Astrocyte of the cerebellum (primary cell): ENCODE measurements around the gene FGF19.

Experiments used
- DNase-seq: peaks from one replicate; pipeline ENCODE4 v3.0.0-alpha.2; 2011; ENCODE audit warnings: low read depth
- H3K4me3 ChIP-seq: 2 replicates; pipeline ENCODE4 v1.5.1; 2011; ENCODE audit warnings: mild to moderate bottlenecking, low read depth, low read length, moderate library complexity
- in situ Hi-C: cut with HindIII; loops from 2 replicates; pipeline ENCODE4 v1.10.0; 2017; ENCODE audit warnings: low sequenced_read_pairs
- TF ChIP-seq, protein P1 (sequence below): IDR thresholded peaks from 2 replicates; pipeline ENCODE4 v1.5.1; 2012; ENCODE audit warnings: low read length, low read depth, moderate library complexity, mild to moderate bottlenecking; ENCODE audit errors: missing control alignments

Gene FGF19

DNA sequence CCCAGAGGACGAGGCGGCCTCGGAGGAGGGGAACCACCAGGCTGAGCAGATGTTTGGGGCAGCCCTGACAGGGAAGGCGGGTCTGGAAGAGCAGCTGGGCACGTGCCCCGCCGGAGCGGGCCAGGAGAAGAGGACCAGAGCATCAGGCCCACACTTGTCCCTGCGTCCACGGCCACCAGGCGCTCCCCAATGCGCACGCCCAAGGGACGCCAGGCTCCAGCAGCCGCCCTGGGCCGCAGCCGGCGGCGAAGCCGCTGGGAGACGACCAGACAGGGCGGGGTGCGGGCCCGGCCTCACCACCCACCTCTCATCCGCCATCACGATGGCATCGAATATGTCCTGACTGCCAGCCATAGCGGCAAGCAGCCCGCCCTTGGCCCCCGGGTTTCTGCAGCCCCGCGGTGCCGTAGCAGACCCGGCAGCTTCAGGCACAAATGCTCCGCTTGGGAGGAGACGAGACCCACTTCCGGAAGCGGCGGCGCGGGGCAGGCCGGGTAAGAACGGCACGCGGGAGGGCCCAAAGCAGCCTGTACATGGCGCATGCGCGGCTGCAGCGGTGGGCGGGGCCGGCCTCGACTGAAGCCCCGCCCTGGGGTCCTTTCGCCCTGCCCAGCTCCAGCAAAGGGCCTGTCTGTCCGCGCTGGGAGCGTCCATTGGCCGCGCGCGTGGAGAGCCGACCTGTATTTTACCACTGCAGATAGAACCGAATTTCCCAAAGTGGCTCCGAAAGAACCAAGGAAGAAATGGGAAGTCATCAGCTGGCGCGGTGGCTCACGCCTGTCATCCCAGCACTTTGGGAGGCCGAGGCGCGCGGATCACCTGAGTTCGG is 28.7 kb downstream of the FGF19 start, which contains the start of gene LTO1:
Gene LTO1 (minus strand): TSS at position 468 of the 829 bp plus-strand sequence. CDS start 114 bp downstream, at position 354.
- in situ Hi-C loops = no loop called here
- DNase-seq = peak; percentile 90
- H3K4me3 ChIP-seq = peak within 1 kb of the TSS; percentile 97
- TF ChIP-seq, protein P1, sequence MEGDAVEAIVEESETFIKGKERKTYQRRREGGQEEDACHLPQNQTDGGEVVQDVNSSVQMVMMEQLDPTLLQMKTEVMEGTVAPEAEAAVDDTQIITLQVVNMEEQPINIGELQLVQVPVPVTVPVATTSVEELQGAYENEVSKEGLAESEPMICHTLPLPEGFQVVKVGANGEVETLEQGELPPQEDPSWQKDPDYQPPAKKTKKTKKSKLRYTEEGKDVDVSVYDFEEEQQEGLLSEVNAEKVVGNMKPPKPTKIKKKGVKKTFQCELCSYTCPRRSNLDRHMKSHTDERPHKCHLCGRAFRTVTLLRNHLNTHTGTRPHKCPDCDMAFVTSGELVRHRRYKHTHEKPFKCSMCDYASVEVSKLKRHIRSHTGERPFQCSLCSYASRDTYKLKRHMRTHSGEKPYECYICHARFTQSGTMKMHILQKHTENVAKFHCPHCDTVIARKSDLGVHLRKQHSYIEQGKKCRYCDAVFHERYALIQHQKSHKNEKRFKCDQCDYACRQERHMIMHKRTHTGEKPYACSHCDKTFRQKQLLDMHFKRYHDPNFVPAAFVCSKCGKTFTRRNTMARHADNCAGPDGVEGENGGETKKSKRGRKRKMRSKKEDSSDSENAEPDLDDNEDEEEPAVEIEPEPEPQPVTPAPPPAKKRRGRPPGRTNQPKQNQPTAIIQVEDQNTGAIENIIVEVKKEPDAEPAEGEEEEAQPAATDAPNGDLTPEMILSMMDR = no peak

- in situ Hi-C loops = no loop called here
These were observed 29.4 kb downstream of the FGF19 start for GRCh38 chr11:69674267-69674885.

GRCh38 chr11:69671734-69672465 is 31.9 kb downstream of the FGF19 start:
- no peak overlapping the region for H3K4me3 ChIP-seq
- DNase-seq = no peak
- in situ Hi-C loops = no loop called here
- TF ChIP-seq, protein P1 = no peak

More at GRCh38 chr11:69674267-69674885, 29.4 kb downstream of the FGF19 start:
- peak overlapping the region; percentile 97 for H3K4me3 ChIP-seq
- TF ChIP-seq, protein P1 = no peak
- peak; percentile 24 for DNase-seq

GRCh38 chr11:69670158-69670845 is 33.5 kb downstream of the FGF19 start:
- peak; percentile 78 for DNase-seq
- TF ChIP-seq, protein P1 = peak; percentile 97
- H3K4me3 ChIP-seq = no peak overlapping the region
- in situ Hi-C loops = no loop called here

- no peak for DNase-seq
- H3K4me3 ChIP-seq = no peak overlapping the region
- TF ChIP-seq, protein P1 = no peak
- in situ Hi-C loops = no loop called here
These were observed 34.3 kb downstream of the FGF19 start for GRCh38 chr11:69669486-69669885.
